Uterus (tissue), 2 donors: Measurements from ENCODE around the gene TFAP2B.

Source experiments
- CTCF ChIP-seq, 4 experiments: fragments of 200-600 bp in 2 of 4; fragments of 450-650 bp in 2 of 4; sonication (generic) in 2 of 4; IDR thresholded peaks; one replicate each; pipeline ENCODE4 v1.5.1; 2016 to 2019; ENCODE audit warnings: antibody characterized with exemption in 4 of 4, mild to moderate bottlenecking in 2 of 4, moderate library complexity in 1 of 4
- POLR2A ChIP-seq, 2 donors: fragments of 450-650 bp; IDR thresholded peaks; one replicate each; pipeline ENCODE4 v1.6.1; 2016; ENCODE audit warnings: antibody characterized with exemption in 2 of 2, mild to moderate bottlenecking in 1 of 2, moderate library complexity in 1 of 2

DNA sequence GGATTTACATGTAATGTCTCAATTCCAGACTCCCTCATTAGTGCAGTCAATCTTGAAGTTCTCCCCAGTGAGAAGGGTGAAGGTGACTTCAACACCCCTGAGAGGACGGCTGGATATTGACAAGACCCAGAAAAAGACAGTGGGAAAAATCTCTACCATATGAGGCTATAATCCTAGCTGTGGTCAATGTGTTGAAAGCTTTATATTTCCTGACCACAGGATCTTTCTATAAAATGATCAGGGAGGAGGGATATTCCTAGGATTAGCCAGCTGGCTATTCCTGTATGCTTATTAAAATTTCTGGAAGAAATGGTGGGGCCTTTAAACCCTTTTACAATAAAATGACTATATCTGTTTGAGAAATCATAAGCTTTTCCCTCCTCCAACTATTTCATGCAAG lies 43.0 kb downstream of the TFAP2B start:
- no peak for TF ChIP-seq CTCF (IDR thresholded peaks at IDR 0.05)
- no peak for TF ChIP-seq POLR2A (IDR thresholded peaks at IDR 0.05)
